H1 (cell line): ENCODE measurements around the gene UBXN11. TPM values are rescaled to one million over a fixed set of nuclear protein-coding genes. Genes with fewer than 3 reads are reported as not detected.

ENCODE experiments used
- JUN ChIP-seq: IDR thresholded peaks from 2 replicates; pipeline ENCODE4 v1.6.1; 2011; ENCODE audit warnings: low read depth, mild to moderate bottlenecking, improper control_type of control experiment, low read length
- KDM1A ChIP-seq: fragments of 200-600, 300-600 bp; sonication (generic); IDR thresholded peaks from 2 replicates; pipeline ENCODE4 v1.7.1; 2016; ENCODE audit warnings: mild to moderate bottlenecking, low read length, borderline replicate concordance
- SRF ChIP-seq: IDR thresholded peaks from 2 replicates; pipeline ENCODE4 v1.6.1; 2011; ENCODE audit warnings: mild to moderate bottlenecking, low read depth, low read length, moderate library complexity
- YY1 ChIP-seq: IDR thresholded peaks from 2 replicates; pipeline ENCODE4 v1.6.1; 2011; ENCODE audit warnings: low read depth, mild to moderate bottlenecking, low read length
- polyA plus RNA-seq, 7 experiments: library from polyadenylated mRNA; depleted of rRNA in 3 of 7; stranded (reverse) in 5 of 7; unstranded in 2 of 7; fragments of >200 nt in 5 of 7; fragments of 200-250 nt in 2 of 7; gene quantifications; 1 replicate in 5 of 7; 2 replicates in 1 of 7; 4 replicates in 1 of 7; pipeline versions ENCODE4 v1.2.1 to v1.2.3, GENCODE V29; 2011 to 2013; ENCODE audit warnings: missing spikeins in 2 of 7, mixed read lengths in 2 of 7
- total RNA-seq: library from RNA; stranded (reverse); fragmentation: NEBNext Ultra II Directional; extraction: Animal tissue kit (Norgen Biotek cat#: 25700); gene quantifications from 2 replicates; pipeline ENCODE4 v1.2.1, GENCODE V29; 2021

The UBXN11 gene
- total and polyA plus RNA-seq, 2 of the 8 experiments (the other 6 are each of a cell fraction or from before 2014, with no cell fraction given): 6.3 to 10.4 TPM

- no peak for TF ChIP-seq KDM1A
- TF ChIP-seq SRF: no peak
- no peak for TF ChIP-seq YY1
- TF ChIP-seq JUN: no peak
Measured at GRCh38 chr1:26257222-26257621, 49.2 kb downstream of the UBXN11 start (continued).
